A549 (cell line): ENCODE measurements around the gene RMRP. TPM values are rescaled to one million over a fixed set of nuclear protein-coding genes. Genes with fewer than 3 reads are reported as not detected.

ENCODE experiments used
- ATAC-seq, 2 experiments: fragments of 200-7000 bp in 1 of 2; fragments of >200 bp in 1 of 2; cut with Nextera tagmentation in 1 of 2; cut with Tn5 transposase in 1 of 2; 3 replicates each; pipeline versions ENCODE4 v1.8.0 to v1.9.1; 2018 to 2020; ENCODE audit warnings: mild to moderate bottlenecking in 1 of 2, moderate library complexity in 1 of 2
- CTCF ChIA-PET: fragments of 300-600 bp; sonication (Branson Sonifier 250); formaldehyde crosslinking; extraction: SDS; loops from one replicate; lab custom pipeline; 2021; ENCODE audit warnings: antibody characterized with exemption, inconsistent platforms; lab: Yijun Ruan, JAX
- POLR2A ChIA-PET: fragments of 350-600 bp; formaldehyde crosslinking; extraction: SDS; loops from one replicate; lab custom pipeline; 2021; ENCODE audit warnings: antibody characterized with exemption, inconsistent platforms; lab: Yijun Ruan, JAX
- DNase-seq, 2 experiments: peaks; one replicate each; pipeline versions ENCODE4 v3.0.0 to v3.0.0-alpha.2; 2011 to 2016; ENCODE audit warnings: low read depth in 1 of 2, low spot score in 1 of 2
- FAIRE-seq: peaks from 2 replicates; lab custom pipeline; 2011; peaks lifted over from hg19 to GRCh38; lab: Jason Lieb, UNC
- H3K27ac ChIP-seq, 2 experiments: fragments of >200 bp; sonication (Bioruptor Twin); formaldehyde crosslinking; 3 replicates each; pipeline ENCODE4 v1.5.1; 2016 to 2017
- H3K4me1 ChIP-seq: fragments of >200 bp; sonication (Bioruptor Twin); formaldehyde crosslinking; 3 replicates; pipeline ENCODE4 v1.6.1; 2016
- H3K4me2 ChIP-seq: fragments of >200 bp; sonication (Bioruptor Twin); formaldehyde crosslinking; 3 replicates; pipeline ENCODE4 v1.6.1; 2016
- H3K4me3 ChIP-seq: fragments of >200 bp; sonication (Bioruptor Twin); formaldehyde crosslinking; 3 replicates; pipeline ENCODE4 v1.5.1; 2016
- H3K9me3 ChIP-seq: fragments of >200 bp; sonication (Bioruptor Twin); formaldehyde crosslinking; 3 replicates; pipeline ENCODE4 v1.6.1; 2016
- CBX2 ChIP-seq: fragments of 200-600 bp; sonication (generic); IDR thresholded peaks from 2 replicates; pipeline ENCODE4 v1.6.1; 2016; ENCODE audit warnings: low read depth, mild to moderate bottlenecking, borderline replicate concordance
- CHD2 ChIP-seq: fragments of 150-350 bp; IDR thresholded peaks from 2 replicates; pipeline ENCODE4 v1.6.1; 2014; ENCODE audit warnings: low read length; ENCODE audit not compliant: partially characterized antibody
- ESRRA ChIP-seq: fragments of 150-350 bp; IDR thresholded peaks from 2 replicates; pipeline ENCODE4 v1.6.1; 2014; ENCODE audit warnings: mild to moderate bottlenecking, low read length, borderline replicate concordance
- FOSL2 ChIP-seq, 2 experiments: fragments of 450-650 bp in 1 of 2; fragments of >200 bp in 1 of 2; sonication (Bioruptor Twin) in 1 of 2; formaldehyde crosslinking; IDR thresholded peaks; 2 replicates each; pipeline versions ENCODE4 v1.5.0 to v1.6.1; 2016 to 2020; ENCODE audit warnings: mild to moderate bottlenecking in 1 of 2, moderate library complexity in 1 of 2
- JUN ChIP-seq, 2 experiments: fragments of >200 bp; sonication (Bioruptor Twin); formaldehyde crosslinking; IDR thresholded peaks; 2 replicates in 1 of 2; 3 replicates in 1 of 2; pipeline ENCODE4 v1.6.1; 2016 to 2017
- KDM1A ChIP-seq: fragments of 200-600 bp; sonication (generic); IDR thresholded peaks from 2 replicates; pipeline ENCODE4 v1.6.1; 2016; ENCODE audit warnings: low read depth, mild to moderate bottlenecking
- MYC ChIP-seq: IDR thresholded peaks from 2 replicates; pipeline ENCODE4 v1.6.1; 2012; ENCODE audit warnings: mild to moderate bottlenecking, inconsistent platforms, low read length, improper control_type of control experiment, borderline replicate concordance
- NPAS2 ChIP-seq: fragments of 250-450 bp; sonication (Bioruptor Pico); IDR thresholded peaks from 2 replicates; pipeline ENCODE4 v1.8.0; 2022; ENCODE audit warnings: mild to moderate bottlenecking, moderate library complexity, borderline replicate concordance
- POLR2A ChIP-seq: IDR thresholded peaks from 2 replicates; pipeline ENCODE4 v1.6.1; 2012; ENCODE audit warnings: mild to moderate bottlenecking, low read length
- RAD21 ChIP-seq, 2 experiments: fragments of >200 bp in 1 of 2; sonication (Bioruptor Twin) in 1 of 2; formaldehyde crosslinking in 1 of 2; IDR thresholded peaks in 1 of 2; conservative IDR thresholded peaks in 1 of 2; 2 replicates in 1 of 2; 3 replicates in 1 of 2; pipeline ENCODE4 v1.6.1; 2012 to 2018; ENCODE audit warnings: inconsistent platforms in 1 of 2
- RARB ChIP-seq: fragments of 250-450 bp; sonication (Bioruptor Pico); IDR thresholded peaks from 2 replicates; pipeline ENCODE4 v1.8.0; 2021; ENCODE audit warnings: mild to moderate bottlenecking, moderate library complexity
- RCOR1 ChIP-seq: fragments of 150-350 bp; IDR thresholded peaks from 2 replicates; pipeline ENCODE4 v1.6.1; 2014; ENCODE audit warnings: antibody characterized with exemption, low read length, low read depth
- RFX5 ChIP-seq: fragments of 450-650 bp; IDR thresholded peaks from 2 replicates; pipeline ENCODE4 v1.7.1; 2014; ENCODE audit warnings: antibody characterized with exemption, mild to moderate bottlenecking, moderate library complexity
- SREBF2 ChIP-seq: fragments of 450-650 bp; IDR thresholded peaks from 2 replicates; pipeline ENCODE4 v1.6.1; 2014; ENCODE audit warnings: mild to moderate bottlenecking, moderate library complexity
- ZFP36 ChIP-seq: fragments of 450-650 bp; IDR thresholded peaks from 2 replicates; pipeline ENCODE4 v1.6.1; 2014; ENCODE audit warnings: borderline replicate concordance; ENCODE audit not compliant: partially characterized antibody
- ZNF302 ChIP-seq: fragments of 250-450 bp; sonication (Bioruptor Pico); IDR thresholded peaks from 2 replicates; pipeline ENCODE4 v1.9.0; 2021; ENCODE audit warnings: inconsistent platforms, mild to moderate bottlenecking, moderate library complexity
- WGBS: methylation state at CpG from one replicate; pipeline ENCODE4 v1.1.6; 2017; ENCODE audit errors: missing lambda C conversion rate; 5-methylcytosine and 5-hydroxymethylcytosine counted together
- polyA plus RNA-seq, 4 experiments: library from polyadenylated mRNA; depleted of rRNA in 3 of 4; stranded (reverse); fragments of >200 nt; fragmentation: RNase III in 1 of 4; extraction: RNeasy Plus Mini Kit Qiagen cat#74134 plus additional on column Dnase treatment in 1 of 4; gene quantifications; 2 replicates in 3 of 4; 3 replicates in 1 of 4; pipeline ENCODE4 v1.2.3, GENCODE V29; 2011 to 2017
- TF ChIP-seq, protein P1 (sequence below): fragments of >200 bp; sonication (Bioruptor Twin); formaldehyde crosslinking; IDR thresholded peaks from 2 replicates; pipeline ENCODE4 v1.6.1; 2016
- TF ChIP-seq, protein P2 (sequence below): IDR thresholded peaks from 2 replicates; pipeline ENCODE4 v1.6.1; 2012
- TF ChIP-seq, protein P3 (sequence below): fragments of >200 bp; sonication (Bioruptor Twin); formaldehyde crosslinking; IDR thresholded peaks from 3 replicates; pipeline ENCODE4 v1.5.1; 2016
- TF ChIP-seq, protein P4 (sequence below): fragments of 450-650 bp; IDR thresholded peaks from 2 replicates; pipeline ENCODE4 v1.6.1; 2014; ENCODE audit warnings: antibody characterized with exemption
- TF ChIP-seq, protein P5 (sequence below): fragments of 250-450 bp; sonication (Bioruptor Pico); IDR thresholded peaks from 2 replicates; pipeline ENCODE4 v1.5.0; 2021; ENCODE audit warnings: mild to moderate bottlenecking, moderate library complexity, borderline replicate concordance
- TF ChIP-seq, protein P6 (sequence below): fragments of 250-450 bp; sonication (Bioruptor Pico); IDR thresholded peaks from 2 replicates; pipeline ENCODE4 v1.5.0; 2020; ENCODE audit warnings: low read depth, mild to moderate bottlenecking, moderate library complexity
- TF ChIP-seq, protein P7 (sequence below): IDR thresholded peaks from 2 replicates; pipeline ENCODE4 v1.6.1; 2012; ENCODE audit warnings: low read depth, borderline replicate concordance
- TF ChIP-seq, protein P8 (sequence below): IDR thresholded peaks from 2 replicates; pipeline ENCODE4 v1.6.1; 2012

RMRP gene
- polyA plus RNA-seq, 2 of the 4 experiments (the other 2 are of a cell fraction), result 80.2 TPM; not detected in 1

DNA sequence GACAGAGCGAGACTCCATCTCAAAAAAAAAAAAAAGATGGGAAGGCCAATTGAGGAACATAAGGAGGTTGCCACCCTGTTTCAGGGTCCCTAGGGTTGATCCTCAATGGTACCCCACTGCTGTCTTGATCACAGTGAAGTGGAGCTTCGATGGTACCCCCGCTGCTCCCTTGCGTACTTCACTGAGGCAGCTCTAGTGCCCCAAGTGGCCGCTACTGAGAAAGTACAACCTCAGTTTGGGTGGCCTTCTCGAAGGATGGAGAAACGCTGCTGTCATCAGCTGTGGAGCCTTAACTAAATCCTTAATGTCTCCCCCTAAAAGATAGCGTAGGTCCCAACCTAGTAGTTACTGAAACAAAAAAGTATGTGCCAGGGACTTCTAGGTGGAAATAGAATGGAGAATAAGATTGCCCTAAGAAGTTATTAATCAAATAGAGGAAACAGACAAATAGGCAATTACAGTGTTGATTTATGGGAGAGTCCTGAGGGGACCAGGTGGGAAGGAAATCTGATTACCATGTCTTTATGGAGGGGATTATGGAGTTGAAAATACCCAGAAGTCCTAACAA, 46.5 kb downstream of the RMRP start:
- Histone ChIP-seq H3K4me2 (no peak overlapping the region), H3K9me3 (no peaks in the 10 kb centered on the region), H3K27ac (no peak overlapping the region), H3K4me3 (no peak overlapping the region), H3K4me1 (peaks cover 8% of the 10 kb centered on the region)
- FAIRE-seq (no peak), DNase-seq (peak; percentile 53 to 64), ATAC-seq (peak; percentile 74 to 87)
- ChIA-PET CTCF (interaction anchor here (0.7 to 4.2 kb wide), 23 partner anchors 9 to 179 kb away, joined by 3 to 30 read pairs (median 4); partner anchors contain the start of genes CA9, CCDC107 and RMRP), POLR2A (no interaction called here)
- 22% methylated on average over 8 of the region's 8 CpGs for WGBS
- peak in 1 of 2 experiments; percentile 35; a peak in 1 of 5 replicates for TF ChIP-seq RAD21 (conservative IDR thresholded peaks at IDR 0.05 in 1 of 2, IDR thresholded peaks at IDR 0.05 in 1 of 2)
- TF ChIP-seq, protein P1, sequence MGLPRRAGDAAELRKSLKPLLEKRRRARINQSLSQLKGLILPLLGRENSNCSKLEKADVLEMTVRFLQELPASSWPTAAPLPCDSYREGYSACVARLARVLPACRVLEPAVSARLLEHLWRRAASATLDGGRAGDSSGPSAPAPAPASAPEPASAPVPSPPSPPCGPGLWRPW, result no peak
- TF ChIP-seq, protein P2, sequence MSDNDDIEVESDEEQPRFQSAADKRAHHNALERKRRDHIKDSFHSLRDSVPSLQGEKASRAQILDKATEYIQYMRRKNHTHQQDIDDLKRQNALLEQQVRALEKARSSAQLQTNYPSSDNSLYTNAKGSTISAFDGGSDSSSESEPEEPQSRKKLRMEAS, result 0 out of 2 replicates have a peak, but pooled peaks have one; percentile 14
- TF ChIP-seq, protein P3, sequence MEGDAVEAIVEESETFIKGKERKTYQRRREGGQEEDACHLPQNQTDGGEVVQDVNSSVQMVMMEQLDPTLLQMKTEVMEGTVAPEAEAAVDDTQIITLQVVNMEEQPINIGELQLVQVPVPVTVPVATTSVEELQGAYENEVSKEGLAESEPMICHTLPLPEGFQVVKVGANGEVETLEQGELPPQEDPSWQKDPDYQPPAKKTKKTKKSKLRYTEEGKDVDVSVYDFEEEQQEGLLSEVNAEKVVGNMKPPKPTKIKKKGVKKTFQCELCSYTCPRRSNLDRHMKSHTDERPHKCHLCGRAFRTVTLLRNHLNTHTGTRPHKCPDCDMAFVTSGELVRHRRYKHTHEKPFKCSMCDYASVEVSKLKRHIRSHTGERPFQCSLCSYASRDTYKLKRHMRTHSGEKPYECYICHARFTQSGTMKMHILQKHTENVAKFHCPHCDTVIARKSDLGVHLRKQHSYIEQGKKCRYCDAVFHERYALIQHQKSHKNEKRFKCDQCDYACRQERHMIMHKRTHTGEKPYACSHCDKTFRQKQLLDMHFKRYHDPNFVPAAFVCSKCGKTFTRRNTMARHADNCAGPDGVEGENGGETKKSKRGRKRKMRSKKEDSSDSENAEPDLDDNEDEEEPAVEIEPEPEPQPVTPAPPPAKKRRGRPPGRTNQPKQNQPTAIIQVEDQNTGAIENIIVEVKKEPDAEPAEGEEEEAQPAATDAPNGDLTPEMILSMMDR, result peak; percentile 61

DNA sequence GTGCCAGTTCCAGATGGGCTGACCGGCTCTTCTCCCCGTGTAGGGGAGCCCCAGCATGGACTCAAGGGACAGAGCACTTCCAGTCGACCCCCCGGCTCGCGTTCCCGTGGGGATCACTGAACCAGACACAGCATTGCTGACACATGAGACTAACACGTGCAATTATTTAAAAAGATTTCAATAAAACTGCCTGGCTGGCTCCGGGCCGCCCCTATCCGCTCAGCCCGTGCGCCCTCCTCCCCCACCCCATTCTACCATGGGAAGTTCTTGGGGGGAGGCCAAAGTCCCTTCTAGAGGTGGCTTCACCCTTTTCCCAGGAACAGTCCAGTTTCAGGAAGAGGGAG, 48.0 kb downstream of the RMRP start:
- H3K4me1 ChIP-seq, result peaks cover 11% of the 10 kb centered on the region
- no peak for TF ChIP-seq ESRRA
- TF ChIP-seq, protein P4, sequence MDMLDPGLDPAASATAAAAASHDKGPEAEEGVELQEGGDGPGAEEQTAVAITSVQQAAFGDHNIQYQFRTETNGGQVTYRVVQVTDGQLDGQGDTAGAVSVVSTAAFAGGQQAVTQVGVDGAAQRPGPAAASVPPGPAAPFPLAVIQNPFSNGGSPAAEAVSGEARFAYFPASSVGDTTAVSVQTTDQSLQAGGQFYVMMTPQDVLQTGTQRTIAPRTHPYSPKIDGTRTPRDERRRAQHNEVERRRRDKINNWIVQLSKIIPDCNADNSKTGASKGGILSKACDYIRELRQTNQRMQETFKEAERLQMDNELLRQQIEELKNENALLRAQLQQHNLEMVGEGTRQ, result no peak
- no peak for TF ChIP-seq ZFP36
- TF ChIP-seq, protein P5, sequence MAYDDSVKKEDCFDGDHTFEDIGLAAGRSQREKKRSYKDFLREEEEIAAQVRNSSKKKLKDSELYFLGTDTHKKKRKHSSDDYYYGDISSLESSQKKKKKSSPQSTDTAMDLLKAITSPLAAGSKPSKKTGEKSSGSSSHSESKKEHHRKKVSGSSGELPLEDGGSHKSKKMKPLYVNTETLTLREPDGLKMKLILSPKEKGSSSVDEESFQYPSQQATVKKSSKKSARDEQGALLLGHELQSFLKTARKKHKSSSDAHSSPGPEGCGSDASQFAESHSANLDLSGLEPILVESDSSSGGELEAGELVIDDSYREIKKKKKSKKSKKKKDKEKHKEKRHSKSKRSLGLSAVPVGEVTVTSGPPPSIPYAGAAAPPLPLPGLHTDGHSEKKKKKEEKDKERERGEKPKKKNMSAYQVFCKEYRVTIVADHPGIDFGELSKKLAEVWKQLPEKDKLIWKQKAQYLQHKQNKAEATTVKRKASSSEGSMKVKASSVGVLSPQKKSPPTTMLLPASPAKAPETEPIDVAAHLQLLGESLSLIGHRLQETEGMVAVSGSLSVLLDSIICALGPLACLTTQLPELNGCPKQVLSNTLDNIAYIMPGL (CRISPR knock-in tag), result no peak
- TF ChIP-seq FOSL2 (IDR thresholded peaks at IDR 0.05), result no peak
- no peak for TF ChIP-seq FOSL2 (CRISPR knock-in tag; IDR thresholded peaks at IDR 0.05)
- no peak for TF ChIP-seq NPAS2
- TF ChIP-seq CBX2, result no peak
- TF ChIP-seq KDM1A, result no peak
- TF ChIP-seq RARB, result no peak
- TF ChIP-seq RFX5, result no peak
- TF ChIP-seq ZNF302, result no peak
- no peak for TF ChIP-seq JUN (IDR thresholded peaks at IDR 0.05)
- TF ChIP-seq, protein P6, sequence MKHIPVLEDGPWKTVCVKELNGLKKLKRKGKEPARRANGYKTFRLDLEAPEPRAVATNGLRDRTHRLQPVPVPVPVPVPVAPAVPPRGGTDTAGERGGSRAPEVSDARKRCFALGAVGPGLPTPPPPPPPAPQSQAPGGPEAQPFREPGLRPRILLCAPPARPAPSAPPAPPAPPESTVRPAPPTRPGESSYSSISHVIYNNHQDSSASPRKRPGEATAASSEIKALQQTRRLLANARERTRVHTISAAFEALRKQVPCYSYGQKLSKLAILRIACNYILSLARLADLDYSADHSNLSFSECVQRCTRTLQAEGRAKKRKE (CRISPR knock-in tag), result no peak
- no peak for TF ChIP-seq POLR2A
- TF ChIP-seq RCOR1, result no peak
- TF ChIP-seq CHD2, result no peak
- TF ChIP-seq, protein P7, sequence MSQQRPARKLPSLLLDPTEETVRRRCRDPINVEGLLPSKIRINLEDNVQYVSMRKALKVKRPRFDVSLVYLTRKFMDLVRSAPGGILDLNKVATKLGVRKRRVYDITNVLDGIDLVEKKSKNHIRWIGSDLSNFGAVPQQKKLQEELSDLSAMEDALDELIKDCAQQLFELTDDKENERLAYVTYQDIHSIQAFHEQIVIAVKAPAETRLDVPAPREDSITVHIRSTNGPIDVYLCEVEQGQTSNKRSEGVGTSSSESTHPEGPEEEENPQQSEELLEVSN, result no peak
- TF ChIP-seq SREBF2, result no peak
- TF ChIP-seq, protein P8, sequence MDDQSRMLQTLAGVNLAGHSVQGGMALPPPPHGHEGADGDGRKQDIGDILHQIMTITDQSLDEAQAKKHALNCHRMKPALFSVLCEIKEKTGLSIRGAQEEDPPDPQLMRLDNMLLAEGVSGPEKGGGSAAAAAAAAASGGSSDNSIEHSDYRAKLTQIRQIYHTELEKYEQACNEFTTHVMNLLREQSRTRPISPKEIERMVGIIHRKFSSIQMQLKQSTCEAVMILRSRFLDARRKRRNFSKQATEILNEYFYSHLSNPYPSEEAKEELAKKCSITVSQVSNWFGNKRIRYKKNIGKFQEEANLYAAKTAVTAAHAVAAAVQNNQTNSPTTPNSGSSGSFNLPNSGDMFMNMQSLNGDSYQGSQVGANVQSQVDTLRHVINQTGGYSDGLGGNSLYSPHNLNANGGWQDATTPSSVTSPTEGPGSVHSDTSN, result no peak
- no peak for TF ChIP-seq MYC
- H3K27ac ChIP-seq, result no peak overlapping the region
- no peak for ATAC-seq
- no peaks in the 10 kb centered on the region for H3K9me3 ChIP-seq
- no peak for FAIRE-seq
- 87% methylated on average over 13 of the region's 13 CpGs for WGBS
- H3K4me3 ChIP-seq, result no peak overlapping the region
- DNase-seq, result no peak
- ChIA-PET CTCF (interaction anchor here (1.2 to 4.2 kb wide), 5 partner anchors 10 to 92 kb away, joined by 3 to 22 read pairs (median 7); partner anchors contain the start of genes CCDC107 and RMRP), POLR2A (no interaction called here)
- H3K4me2 ChIP-seq, result no peak overlapping the region
